Measurements from ENCODE around the gene HBE1.
A peak's percentile ranks its signal among the peaks of the same experiment; 100 is the strongest.

The HBE1 gene

DNA sequence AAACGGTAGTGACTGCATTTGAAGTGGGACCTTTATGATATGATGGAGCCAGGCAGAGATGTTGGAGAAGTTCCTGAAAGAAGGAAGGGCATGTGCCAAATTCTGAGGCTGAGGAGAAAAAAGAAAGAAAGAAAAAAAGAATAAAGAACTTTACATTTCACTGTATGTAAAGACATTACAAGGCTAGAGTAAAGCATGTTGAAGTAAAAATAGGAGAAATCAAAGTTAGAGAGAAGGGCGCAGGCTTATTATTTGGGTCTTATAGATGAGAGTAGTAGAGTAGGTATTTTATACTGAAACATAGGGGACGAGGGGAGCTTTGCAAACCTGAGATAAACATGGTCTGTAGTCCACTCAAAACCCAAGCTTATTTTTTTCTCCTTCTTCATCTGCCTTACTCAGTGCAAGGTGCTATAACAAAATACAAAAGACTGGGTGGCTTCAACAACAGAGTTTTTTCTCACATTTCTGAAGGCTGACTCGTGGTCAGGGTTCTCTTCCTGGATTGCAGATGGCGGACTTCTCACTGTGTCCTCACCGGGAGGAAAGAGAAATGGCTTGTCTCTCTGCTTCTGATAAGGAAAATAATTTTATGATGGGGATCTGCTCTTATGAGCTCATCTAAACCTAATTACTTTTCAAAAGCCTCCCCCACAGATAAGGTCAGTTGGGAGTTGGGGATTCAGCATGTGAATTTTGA is 22.8 kb downstream of the HBE1 start:
- TF ChIP-seq, protein P1, sequence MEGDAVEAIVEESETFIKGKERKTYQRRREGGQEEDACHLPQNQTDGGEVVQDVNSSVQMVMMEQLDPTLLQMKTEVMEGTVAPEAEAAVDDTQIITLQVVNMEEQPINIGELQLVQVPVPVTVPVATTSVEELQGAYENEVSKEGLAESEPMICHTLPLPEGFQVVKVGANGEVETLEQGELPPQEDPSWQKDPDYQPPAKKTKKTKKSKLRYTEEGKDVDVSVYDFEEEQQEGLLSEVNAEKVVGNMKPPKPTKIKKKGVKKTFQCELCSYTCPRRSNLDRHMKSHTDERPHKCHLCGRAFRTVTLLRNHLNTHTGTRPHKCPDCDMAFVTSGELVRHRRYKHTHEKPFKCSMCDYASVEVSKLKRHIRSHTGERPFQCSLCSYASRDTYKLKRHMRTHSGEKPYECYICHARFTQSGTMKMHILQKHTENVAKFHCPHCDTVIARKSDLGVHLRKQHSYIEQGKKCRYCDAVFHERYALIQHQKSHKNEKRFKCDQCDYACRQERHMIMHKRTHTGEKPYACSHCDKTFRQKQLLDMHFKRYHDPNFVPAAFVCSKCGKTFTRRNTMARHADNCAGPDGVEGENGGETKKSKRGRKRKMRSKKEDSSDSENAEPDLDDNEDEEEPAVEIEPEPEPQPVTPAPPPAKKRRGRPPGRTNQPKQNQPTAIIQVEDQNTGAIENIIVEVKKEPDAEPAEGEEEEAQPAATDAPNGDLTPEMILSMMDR (conservative IDR thresholded peaks at IDR 0.05; ENCODE audit: low read depth, low read length) = no peak
- no peak for DNase-seq (ENCODE audit: low read depth)
- no peak overlapping the region for H3K4me3 ChIP-seq (ENCODE audit: low read depth, low read length)

DNA sequence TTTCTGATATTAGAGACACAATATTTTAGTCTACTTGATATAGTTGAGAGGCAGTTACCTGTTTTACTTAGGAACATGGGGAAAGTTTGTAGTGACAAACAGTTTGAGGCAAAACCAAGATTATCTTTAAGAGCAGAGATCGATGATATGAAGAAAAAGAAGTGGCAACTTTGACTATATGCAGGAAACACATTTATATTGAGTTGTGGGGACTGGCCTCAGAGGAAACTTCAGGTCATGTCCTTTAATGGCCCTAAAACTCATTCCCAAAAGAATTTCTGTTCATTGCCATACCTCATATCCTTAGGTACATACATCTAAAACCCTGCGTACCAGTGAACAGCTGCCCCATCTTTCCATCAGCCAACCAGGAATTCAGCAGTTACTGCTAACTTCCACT is 24.6 kb downstream of the HBE1 start:
- no peak overlapping the region for H3K4me3 ChIP-seq (ENCODE audit: low read depth, low read length)
- TF ChIP-seq, protein P1 (conservative IDR thresholded peaks at IDR 0.05; ENCODE audit: low read depth, low read length) = no peak
- DNase-seq (ENCODE audit: low read depth) = no peak

DNA sequence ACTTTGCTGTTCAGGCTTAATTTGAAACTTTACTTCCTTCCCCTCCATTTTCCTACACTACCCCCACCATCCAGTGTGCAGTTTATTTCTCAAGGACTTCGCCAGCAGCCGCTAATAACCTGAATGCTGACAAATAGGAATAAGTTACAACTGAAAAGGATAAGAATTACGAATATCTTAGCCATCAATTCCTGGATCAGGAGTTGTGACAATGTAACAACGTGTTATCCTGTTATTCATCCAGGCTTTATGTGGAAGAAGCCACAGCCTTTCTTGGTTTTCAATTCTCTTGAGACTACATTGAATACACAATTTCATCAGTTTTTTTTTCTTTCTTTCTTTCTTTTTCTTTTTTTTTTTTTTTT is 25.9 kb downstream of the HBE1 start:
- TF ChIP-seq, protein P1 (conservative IDR thresholded peaks at IDR 0.05; ENCODE audit: low read depth, low read length) = no peak
- DNase-seq (ENCODE audit: low read depth) = no peak
- H3K4me3 ChIP-seq (ENCODE audit: low read depth, low read length) = no peak overlapping the region

DNA sequence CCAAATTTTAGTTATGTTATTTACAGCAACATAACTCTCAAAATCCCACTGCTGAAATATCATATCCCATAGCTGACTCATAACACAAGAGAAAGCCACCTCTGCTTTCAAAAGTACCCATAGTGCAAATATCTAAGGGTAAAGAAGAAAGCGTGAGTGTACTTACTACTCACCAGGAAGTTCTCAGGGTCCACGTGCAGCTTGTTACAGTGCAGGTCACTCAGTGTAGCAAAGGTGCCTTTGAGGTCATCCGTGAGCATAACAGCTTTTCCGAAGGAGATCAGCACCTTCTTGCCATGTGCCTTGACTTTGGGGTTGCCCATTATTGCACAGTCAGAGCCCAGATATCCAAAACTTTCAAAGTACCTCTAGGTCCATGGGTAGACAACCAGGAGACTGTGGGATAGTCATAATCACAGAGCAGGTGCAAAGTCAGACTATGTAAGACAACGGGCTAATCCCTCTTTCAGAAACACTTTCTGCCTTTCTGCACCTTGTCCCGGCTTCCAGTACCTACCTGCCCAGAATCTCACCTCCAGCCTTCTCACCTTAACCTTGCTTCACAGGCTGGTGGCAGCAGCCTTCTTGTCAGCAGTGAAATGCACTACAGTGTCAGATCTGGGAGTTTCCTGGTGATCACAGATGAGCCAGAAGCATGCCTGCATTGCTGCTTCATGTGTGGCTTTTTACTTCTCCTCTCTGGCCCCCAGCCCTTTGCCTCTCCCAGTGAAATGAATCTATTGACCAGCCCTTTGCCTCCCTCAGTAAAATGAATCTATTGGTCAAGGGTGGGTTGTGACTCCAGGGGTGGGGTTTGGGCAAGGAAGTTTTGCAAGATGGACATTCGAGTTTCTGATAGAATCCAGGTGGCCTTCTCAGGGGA is 26.6 kb downstream of the HBE1 start:
- TF ChIP-seq, protein P1 (conservative IDR thresholded peaks at IDR 0.05; ENCODE audit: low read depth, low read length) = no peak
- H3K4me3 ChIP-seq (ENCODE audit: low read depth, low read length) = no peak overlapping the region
- peak; percentile 64 for DNase-seq (ENCODE audit: low read depth)

DNA sequence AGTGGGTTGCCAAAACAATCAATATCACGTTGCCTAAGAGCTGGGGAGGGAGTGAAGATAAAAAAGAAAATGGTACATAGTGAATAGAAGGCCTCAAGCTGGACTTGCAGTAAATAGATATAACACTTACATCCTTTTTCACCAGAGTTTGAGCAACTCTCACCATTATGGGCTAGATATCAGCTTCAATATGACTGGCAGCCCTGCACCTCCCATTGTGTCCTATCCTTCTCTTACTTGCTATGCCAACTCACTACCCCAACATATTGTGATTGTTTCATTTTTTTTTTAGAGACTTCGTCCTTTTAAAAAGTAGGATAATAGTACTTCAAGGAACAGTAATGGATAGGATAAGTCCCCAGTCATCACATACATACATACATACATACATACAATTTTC is 27.5 kb downstream of the HBE1 start:
- no peak overlapping the region for H3K4me3 ChIP-seq (ENCODE audit: low read depth, low read length)
- TF ChIP-seq, protein P1 (conservative IDR thresholded peaks at IDR 0.05; ENCODE audit: low read depth, low read length) = no peak
- DNase-seq (ENCODE audit: low read depth) = no peak

DNA sequence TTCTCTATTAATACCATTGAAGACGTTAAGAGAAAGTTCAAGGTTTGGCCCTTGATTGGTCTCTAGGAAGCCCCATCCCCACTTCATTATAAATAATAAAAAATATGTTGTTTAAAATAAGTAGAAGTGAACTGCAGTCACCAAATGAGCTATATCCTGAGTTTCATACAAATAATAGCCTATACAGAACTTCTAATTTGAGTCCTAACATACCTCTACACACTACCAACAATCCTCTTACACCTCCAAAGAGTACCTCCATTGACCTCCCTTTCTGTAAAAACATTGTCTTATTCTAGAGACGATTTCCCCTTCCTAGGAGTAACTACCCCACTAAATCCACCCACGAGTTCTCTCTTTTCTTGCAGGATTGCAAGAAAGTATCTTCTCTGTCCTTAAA is 28.3 kb downstream of the HBE1 start:
- TF ChIP-seq, protein P1 (conservative IDR thresholded peaks at IDR 0.05; ENCODE audit: low read depth, low read length) = no peak
- no peak for DNase-seq (ENCODE audit: low read depth)

More for the DNA sequence above, 28.3 kb downstream of the HBE1 start:
- no peak overlapping the region for H3K4me3 ChIP-seq (ENCODE audit: low read depth, low read length)
